Measurements from ENCODE around the gene LMO1. TPM values are rescaled to one million over a fixed set of nuclear protein-coding genes. Genes with fewer than 3 reads are reported as not detected.

LMO1 gene
- total and polyA plus RNA-seq, 2 of the 8 experiments (the other 6 are each of a cell fraction or from before 2014, with no cell fraction given) = 0.17 TPM; not detected in 1

DNA sequence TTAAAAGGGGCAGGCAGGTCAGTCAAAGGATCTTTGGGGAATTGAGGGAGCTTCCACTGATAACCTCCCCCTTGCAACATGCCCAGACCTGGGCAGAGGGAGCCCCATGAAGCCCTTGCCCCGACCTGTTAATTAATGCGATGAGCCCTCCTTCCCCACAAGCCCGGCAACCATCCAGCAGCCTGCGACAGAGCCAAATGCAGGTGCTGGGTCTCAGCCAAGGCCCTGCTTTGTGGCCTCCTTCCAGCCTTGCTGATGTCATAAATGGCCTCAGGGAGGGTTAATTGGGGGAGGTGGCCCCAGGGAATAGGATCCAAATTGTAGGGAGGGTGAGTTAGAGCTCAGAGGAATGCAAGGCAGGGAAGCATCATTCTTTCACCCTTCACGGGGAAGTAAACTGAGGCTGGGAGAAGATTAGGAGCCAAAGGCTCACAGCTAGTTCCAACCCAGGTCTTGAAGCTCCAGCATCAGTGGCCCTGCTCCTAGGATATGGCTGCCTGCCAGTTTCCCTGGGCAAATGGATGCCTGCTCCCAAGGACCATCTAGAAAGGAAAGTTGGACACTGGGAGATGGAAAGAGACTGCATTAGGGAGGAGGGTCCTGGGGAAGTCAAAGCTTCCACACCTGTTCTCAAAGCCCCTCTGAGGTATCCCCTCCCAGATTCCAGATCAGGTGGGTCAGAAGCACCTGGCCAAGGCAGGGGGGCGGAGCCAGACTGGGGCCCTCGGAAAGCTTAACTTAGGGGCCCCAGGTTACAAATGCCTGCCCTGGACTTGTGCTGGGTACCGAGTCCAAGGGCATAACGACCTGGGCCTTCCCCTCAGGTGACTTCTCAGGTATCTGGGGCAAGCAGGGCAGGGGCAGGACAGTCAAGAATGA is 34.1 kb downstream of the LMO1 start:
- Histone ChIP-seq H3K23me2 (ENCODE audit: low read depth, low read length) (no peaks in the 10 kb centered on the region; the same call in 1 of the 2 replicates), H2AFZ (ENCODE audit: low read length) (no peak overlapping the region), H3K4me1 (replicated peaks in 1 of 4; ENCODE audit: control insufficient read depth in 3 of 4, insufficient read depth in 4 of 4, low read length in 3 of 4) (peaks cover 0 to 11% (median 3%) of the 10 kb centered on the region in 4 experiments; a peak in 4 of 7 replicates), H3K4me2 (ENCODE audit: insufficient read depth in 1 of 2, low read depth in 2 of 2, low read length in 2 of 2) (no peak overlapping the region), H3K23ac (ENCODE audit: insufficient read length) (no peak overlapping the region), H3K27me3 (replicated peaks in 1 of 4; ENCODE audit: control insufficient read depth in 3 of 4, extremely low read depth in 1 of 4, insufficient read depth in 3 of 4, low read length in 3 of 4) (no peaks in the 10 kb centered on the region), H3K9me3 (ENCODE audit: insufficient read depth in 2 of 2, low read depth in 1 of 2, low read length in 1 of 2) (no peaks in the 10 kb centered on the region), H3K18ac (ENCODE audit: extremely low read depth, low read length) (no peak overlapping the region), H3K4me3 (ENCODE audit: extremely low read depth in 1 of 4, insufficient read depth in 2 of 4, low read depth in 3 of 4, low read length in 4 of 4) (no peak overlapping the region), H2BK5ac (ENCODE audit: low read depth, low read length) (no peak overlapping the region), H3K14ac (ENCODE audit: insufficient read length) (no peak overlapping the region), H3K79me2 (ENCODE audit: control insufficient read depth in 1 of 2, insufficient read depth in 2 of 2, low read length in 2 of 2) (no peaks in the 10 kb centered on the region), H2BK12ac (ENCODE audit: low read depth, low read length) (no peak overlapping the region), H2AK5ac (ENCODE audit: low read depth, low read length) (no peak overlapping the region), H4K20me1 (replicated peaks in 1 of 2; ENCODE audit: control insufficient read depth in 1 of 2, insufficient read depth in 2 of 2, low read length in 2 of 2) (no peaks in the 10 kb centered on the region), H2BK15ac (ENCODE audit: low read length) (no peak overlapping the region), H3K4ac (replicated peaks; ENCODE audit: insufficient read length, low read depth, low read length) (no peak overlapping the region), H3K27ac (ENCODE audit: low read depth, low read length) (no peak overlapping the region), H4K8ac (ENCODE audit: extremely low read depth, insufficient read depth, low read length) (0 out of 2 replicates have a peak overlapping the region, but pooled peaks have one; percentile 21), H3K9ac (replicated peaks in 1 of 4; ENCODE audit: extremely low read depth in 1 of 4, low read depth in 3 of 4, low read length in 3 of 4) (no peak overlapping the region), H2BK120ac (replicated peaks; ENCODE audit: low read depth, low read length) (no peak overlapping the region), H3K36me3 (ENCODE audit: control insufficient read depth in 2 of 4, insufficient read depth in 4 of 4, low read length in 3 of 4) (no peaks in the 10 kb centered on the region), H3K79me1 (ENCODE audit: low read depth, low read length) (no peaks in the 10 kb centered on the region), H2BK20ac (ENCODE audit: low read length) (no peak overlapping the region; the same call in 1 of the 2 replicates), H3K56ac (replicated peaks; ENCODE audit: insufficient read length, low read depth, low read length) (no peak overlapping the region), H4K5ac (ENCODE audit: insufficient read length, low read depth, low read length) (no peak overlapping the region), H4K91ac (replicated peaks; ENCODE audit: insufficient read length, low read length) (no peak overlapping the region)
- DNase-seq (ENCODE audit: low read depth in 1 of 2, low spot score in 2 of 2) = no peak
- ChIA-PET POLR2A (ENCODE audit: partially characterized antibody) (interaction anchor here (0.6 to 1.3 kb wide), 3 partner anchors 12 to 98 kb away, joined by 3 to 4 read pairs (median 3); partner anchors contain the start of gene LMO1), CTCF (ENCODE audit: partially characterized antibody) (interaction anchor here (0.6 to 9.4 kb wide), 20 partner anchors 10 to 223 kb away, joined by 3 to 177 read pairs (median 5); partner anchors contain the start of gene LMO1)
- no peak for FAIRE-seq
- WGBS, 2 experiments (ENCODE audit: extremely low coverage in 1 of 2, insufficient coverage in 1 of 2, insufficient read length in 1 of 2, insufficient replicate concordance in 2 of 2, low coverage in 1 of 2, low lambda C conversion rate in 2 of 2, missing lambda C conversion rate in 1 of 2) = 92% methylated on average over 7 of the region's 9 CpGs; no CpG with 5 or more reads in 1 of the 2 experiments
- TF ChIP-seq SRF (IDR thresholded peaks at IDR 0.05; ENCODE audit: low read depth, low read length) (no peak), CHD2 (IDR thresholded peaks at IDR 0.05; ENCODE audit: low read length) (no peak), RBBP5 (IDR thresholded peaks at IDR 0.05; ENCODE audit: borderline replicate concordance, low read depth, low read length) (no peak), BACH1 (IDR thresholded peaks at IDR 0.05; ENCODE audit: low read length) (no peak), JUN (IDR thresholded peaks at IDR 0.05; ENCODE audit: low read depth, low read length) (no peak), YY1 (IDR thresholded peaks at IDR 0.05; ENCODE audit: low read depth, low read length) (no peak), SIRT6 (IDR thresholded peaks at IDR 0.05; ENCODE audit: low read length) (no peak), CHD1 (IDR thresholded peaks at IDR 0.05; ENCODE audit: low read depth, low read length) (no peak), KDM5A (IDR thresholded peaks at IDR 0.05; ENCODE audit: low read length) (no peak), CTBP2 (IDR thresholded peaks at IDR 0.05; ENCODE audit: borderline replicate concordance, insufficient read depth, insufficient read length, low read length) (no peak), EZH2 (IDR thresholded peaks at IDR 0.05; ENCODE audit: low read depth, low read length, severe bottlenecking) (no peak)
- TF ChIP-seq, protein P1, sequence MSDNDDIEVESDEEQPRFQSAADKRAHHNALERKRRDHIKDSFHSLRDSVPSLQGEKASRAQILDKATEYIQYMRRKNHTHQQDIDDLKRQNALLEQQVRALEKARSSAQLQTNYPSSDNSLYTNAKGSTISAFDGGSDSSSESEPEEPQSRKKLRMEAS (IDR thresholded peaks at IDR 0.05) = no peak
